GM12864 (cell line): Measurements from ENCODE around the gene DLGAP1.

ENCODE experiments used
- DNase-seq: peaks from one replicate; pipeline ENCODE4 v3.0.0-alpha.2; 2011; ENCODE audit warnings: low read depth
- H3K4me3 ChIP-seq: 2 replicates; pipeline ENCODE4 v1.5.1; 2011; ENCODE audit warnings: mild to moderate bottlenecking, low read depth, low read length, control low read depth
- TF ChIP-seq, protein P1 (sequence below): IDR thresholded peaks from 2 replicates; pipeline ENCODE4 v1.5.1; 2011; ENCODE audit warnings: low read depth, mild to moderate bottlenecking, moderate library complexity, low read length, control low read depth, inconsistent platforms; ENCODE audit errors: missing control alignments

DLGAP1 gene

DNA sequence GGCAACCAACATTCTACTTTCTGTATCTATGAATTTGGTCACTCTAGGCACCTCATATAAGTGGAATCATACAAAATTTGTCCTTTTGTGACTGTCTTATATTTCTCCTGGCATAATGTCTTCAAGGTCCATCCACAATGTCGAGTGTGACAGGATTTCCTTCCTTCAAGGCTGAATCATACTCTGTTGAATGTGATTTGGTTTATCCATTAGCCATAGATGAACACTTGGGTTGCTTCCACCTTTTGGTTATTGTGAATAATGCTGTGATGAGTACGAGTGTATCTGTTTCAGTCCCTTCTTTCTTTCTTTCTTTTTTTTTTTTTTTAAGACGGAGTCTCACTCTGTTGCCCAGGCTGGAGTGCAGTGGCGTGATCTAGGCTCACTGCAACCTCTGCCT lies 693.8 kb downstream of the DLGAP1 start:
- TF ChIP-seq, protein P1, sequence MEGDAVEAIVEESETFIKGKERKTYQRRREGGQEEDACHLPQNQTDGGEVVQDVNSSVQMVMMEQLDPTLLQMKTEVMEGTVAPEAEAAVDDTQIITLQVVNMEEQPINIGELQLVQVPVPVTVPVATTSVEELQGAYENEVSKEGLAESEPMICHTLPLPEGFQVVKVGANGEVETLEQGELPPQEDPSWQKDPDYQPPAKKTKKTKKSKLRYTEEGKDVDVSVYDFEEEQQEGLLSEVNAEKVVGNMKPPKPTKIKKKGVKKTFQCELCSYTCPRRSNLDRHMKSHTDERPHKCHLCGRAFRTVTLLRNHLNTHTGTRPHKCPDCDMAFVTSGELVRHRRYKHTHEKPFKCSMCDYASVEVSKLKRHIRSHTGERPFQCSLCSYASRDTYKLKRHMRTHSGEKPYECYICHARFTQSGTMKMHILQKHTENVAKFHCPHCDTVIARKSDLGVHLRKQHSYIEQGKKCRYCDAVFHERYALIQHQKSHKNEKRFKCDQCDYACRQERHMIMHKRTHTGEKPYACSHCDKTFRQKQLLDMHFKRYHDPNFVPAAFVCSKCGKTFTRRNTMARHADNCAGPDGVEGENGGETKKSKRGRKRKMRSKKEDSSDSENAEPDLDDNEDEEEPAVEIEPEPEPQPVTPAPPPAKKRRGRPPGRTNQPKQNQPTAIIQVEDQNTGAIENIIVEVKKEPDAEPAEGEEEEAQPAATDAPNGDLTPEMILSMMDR, result no peak
- no peak for DNase-seq
- H3K4me3 ChIP-seq, result no peak overlapping the region

DNA sequence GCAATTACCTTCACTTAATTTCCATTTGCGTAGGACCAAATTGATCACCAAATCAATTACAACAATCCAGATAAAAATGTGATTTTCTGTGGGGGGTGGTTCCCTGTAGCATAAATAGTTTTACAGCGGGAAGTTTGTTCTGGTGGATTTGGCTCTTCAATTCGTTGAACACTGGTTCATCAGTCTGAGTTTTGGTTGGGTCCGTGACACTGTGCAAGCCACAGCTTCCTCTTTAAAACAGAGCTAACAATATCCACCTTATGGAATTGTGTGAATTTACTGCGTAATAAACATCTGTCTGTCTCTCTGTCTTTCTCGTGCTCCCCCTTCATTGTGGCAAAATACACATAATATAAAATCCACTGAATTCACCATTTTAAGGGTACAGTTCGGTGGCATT lies 694.4 kb downstream of the DLGAP1 start:
- DNase-seq, result no peak
- H3K4me3 ChIP-seq, result no peak overlapping the region
- TF ChIP-seq, protein P1, result no peak

DNA sequence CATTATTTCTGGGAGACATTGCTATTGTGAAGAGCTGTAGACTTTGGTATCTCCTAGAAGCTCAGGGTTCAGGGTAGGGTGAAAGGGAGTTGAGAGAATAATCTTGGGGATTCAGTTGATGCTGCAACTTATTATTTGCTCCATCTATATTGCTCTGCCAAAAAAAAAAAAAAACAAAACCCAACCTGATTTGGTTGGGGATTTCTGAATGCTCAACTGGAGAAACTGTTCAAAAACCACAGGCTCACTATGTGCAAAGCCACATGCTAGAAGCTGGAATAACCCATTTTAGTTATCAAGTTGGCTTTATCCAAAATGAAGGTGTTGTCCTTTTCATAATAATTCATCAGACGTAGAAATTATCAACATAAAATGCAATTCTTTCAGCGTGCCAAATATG lies 696.0 kb downstream of the DLGAP1 start:
- H3K4me3 ChIP-seq, result no peak overlapping the region
- TF ChIP-seq, protein P1, result no peak
- no peak for DNase-seq

DNA sequence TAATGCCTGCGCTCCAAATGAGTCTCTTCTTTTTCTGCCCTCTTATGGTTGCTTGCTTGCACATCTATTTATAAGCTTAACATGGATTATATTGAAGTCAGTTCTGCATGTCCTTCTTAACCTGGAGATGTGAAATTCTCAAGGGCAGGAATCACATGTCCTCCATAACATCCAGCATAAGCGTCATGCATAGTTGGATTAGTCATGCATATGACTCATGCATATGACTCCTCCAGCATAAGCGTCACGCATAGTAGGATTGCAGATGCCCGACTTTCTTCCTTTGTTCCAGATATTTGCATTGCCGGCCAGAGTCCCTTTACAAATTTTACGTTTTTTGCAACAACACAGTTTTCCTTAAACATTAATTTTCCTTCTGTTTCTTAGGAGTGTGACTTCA lies 696.6 kb downstream of the DLGAP1 start:
- no peak for DNase-seq
- TF ChIP-seq, protein P1, result no peak
- no peak overlapping the region for H3K4me3 ChIP-seq

DNA sequence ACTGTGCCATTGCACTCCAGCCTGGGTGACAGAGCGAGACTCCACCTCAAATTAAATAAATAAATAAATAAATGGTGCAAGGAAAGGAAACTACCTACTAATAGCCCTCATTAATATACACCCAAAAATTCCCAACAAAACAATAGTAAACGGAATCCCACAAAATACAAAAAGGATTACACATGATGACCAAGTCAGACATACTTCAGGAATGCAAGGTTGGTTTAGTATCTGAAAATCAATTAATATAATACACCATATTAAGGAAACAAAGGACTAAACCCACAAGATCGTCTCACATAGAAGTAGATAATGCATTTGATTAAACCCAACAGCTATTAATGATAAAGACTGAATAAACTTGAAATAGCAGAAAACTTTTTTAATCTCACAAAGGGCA lies 697.7 kb downstream of the DLGAP1 start:
- TF ChIP-seq, protein P1, result no peak

DNA sequence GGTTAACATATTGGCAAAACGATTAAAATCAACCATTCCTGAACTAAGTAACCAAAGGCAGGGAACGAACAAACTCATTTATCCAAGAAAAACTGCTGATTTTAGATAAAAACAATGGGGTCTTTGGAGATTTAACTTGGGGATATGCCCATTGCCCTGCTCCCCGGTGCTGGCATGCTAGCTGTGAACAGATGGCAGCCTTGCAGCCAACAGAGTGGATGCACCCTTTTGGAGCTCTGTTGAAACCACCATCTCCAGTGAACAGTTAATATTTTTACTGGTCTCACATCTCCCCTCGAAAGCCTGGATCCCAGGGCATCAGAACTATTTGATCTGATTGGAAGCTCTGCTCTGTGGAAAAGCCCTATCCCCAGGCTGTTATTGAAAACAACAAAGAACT lies 702.0 kb downstream of the DLGAP1 start:
- DNase-seq, result no peak
- TF ChIP-seq, protein P1, result no peak
- H3K4me3 ChIP-seq, result no peak overlapping the region

More for the DNA sequence above, 697.7 kb downstream of the DLGAP1 start:
- DNase-seq, result no peak
- H3K4me3 ChIP-seq, result no peak overlapping the region

DNA sequence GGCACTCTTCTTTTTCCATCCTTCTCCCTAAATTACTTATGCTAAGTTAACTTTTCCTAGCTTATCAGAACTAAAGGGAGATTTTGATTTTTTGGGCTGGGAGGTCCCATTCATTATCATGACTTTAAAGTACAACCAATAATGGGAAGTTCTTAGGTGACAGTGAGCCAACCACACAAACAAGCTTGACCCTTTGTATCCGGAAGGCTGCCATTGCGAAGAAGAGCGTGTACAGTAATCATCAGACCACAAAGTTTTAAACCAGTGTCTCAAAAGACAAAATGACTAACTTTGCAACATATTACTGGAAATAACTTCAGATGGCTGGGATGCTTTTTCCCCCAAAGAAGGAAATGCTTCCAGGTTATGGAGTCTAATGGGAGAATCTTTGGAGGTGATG lies 707.0 kb downstream of the DLGAP1 start:
- no peak for DNase-seq
- H3K4me3 ChIP-seq, result no peak overlapping the region
- TF ChIP-seq, protein P1, result no peak
